ENCODE data around the gene LPP.

LPP gene

GRCh38 chr3:188257384-188258026 is 103.5 kb downstream of the LPP start:
- Histone ChIP-seq H3K4me3 (ENCODE audit: low read length) (no peak overlapping the region), H3K4me1 (ENCODE audit: control insufficient read depth, low read depth, low read length) (peaks cover 5% of the 10 kb centered on the region), H3K27me3 (ENCODE audit: control insufficient read depth, insufficient read depth, low read length) (no peaks in the 10 kb centered on the region), H3K36me3 (ENCODE audit: control insufficient read depth, low read depth, low read length) (no peaks in the 10 kb centered on the region), H3K9ac (ENCODE audit: low read length) (no peak overlapping the region), H3K27ac (ENCODE audit: low read length) (no peak overlapping the region), H3K9me3 (ENCODE audit: control insufficient read depth, low read depth, low read length) (peaks cover under 1% of the 10 kb centered on the region)

DNA sequence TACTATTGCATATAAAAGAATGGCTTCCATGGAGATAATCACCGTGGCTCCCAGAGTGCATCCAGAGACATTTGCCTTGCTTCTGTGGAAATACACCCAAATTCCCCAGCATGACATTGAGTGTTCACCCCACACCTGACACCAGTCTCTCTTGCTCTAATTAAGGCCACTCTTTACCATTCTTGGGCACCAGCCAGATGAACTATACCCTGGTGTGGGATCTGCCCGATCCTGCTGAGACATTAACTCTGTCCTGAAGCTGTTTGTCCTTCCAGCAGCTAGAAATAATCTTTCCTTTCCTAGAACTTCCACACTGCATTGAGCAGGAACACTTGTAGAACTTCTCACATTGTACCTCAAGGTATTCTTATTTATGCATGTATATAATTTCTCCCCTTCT is 105.2 kb downstream of the LPP start:
- Histone ChIP-seq H3K9ac (ENCODE audit: low read length) (no peak overlapping the region), H3K4me3 (ENCODE audit: low read length) (no peak overlapping the region), H3K27ac (ENCODE audit: low read length) (no peak overlapping the region), H3K4me1 (ENCODE audit: control insufficient read depth, low read depth, low read length) (no peaks in the 10 kb centered on the region), H3K9me3 (ENCODE audit: control insufficient read depth, low read depth, low read length) (no peaks in the 10 kb centered on the region), H3K27me3 (ENCODE audit: control insufficient read depth, insufficient read depth, low read length) (no peaks in the 10 kb centered on the region), H3K36me3 (ENCODE audit: control insufficient read depth, low read depth, low read length) (no peaks in the 10 kb centered on the region)

DNA sequence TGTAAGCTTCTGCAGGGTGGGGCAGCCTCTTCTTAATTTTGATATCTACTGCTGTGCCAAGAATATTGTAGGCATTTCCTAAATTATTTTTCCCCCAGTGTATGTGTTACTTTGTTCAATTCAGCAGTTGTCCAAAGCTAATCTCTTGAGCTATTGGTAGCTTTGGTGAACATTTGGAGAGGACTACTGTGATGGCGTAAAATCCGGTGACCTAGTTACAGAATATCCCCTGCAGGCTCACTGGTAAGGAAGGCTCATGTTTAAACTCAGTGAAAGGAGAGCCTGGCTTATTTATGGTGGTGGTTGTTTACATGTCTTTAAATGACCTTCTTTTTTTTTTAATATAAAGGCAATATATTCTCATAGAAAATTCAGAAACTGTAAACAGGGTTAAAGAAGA is 105.6 kb downstream of the LPP start:
- Histone ChIP-seq H3K27me3 (ENCODE audit: control insufficient read depth, insufficient read depth, low read length) (no peaks in the 10 kb centered on the region), H3K4me1 (ENCODE audit: control insufficient read depth, low read depth, low read length) (peaks cover 3% of the 10 kb centered on the region), H3K36me3 (ENCODE audit: control insufficient read depth, low read depth, low read length) (no peaks in the 10 kb centered on the region), H3K9ac (ENCODE audit: low read length) (no peak overlapping the region), H3K4me3 (ENCODE audit: low read length) (no peak overlapping the region), H3K9me3 (ENCODE audit: control insufficient read depth, low read depth, low read length) (no peaks in the 10 kb centered on the region), H3K27ac (ENCODE audit: low read length) (no peak overlapping the region)

DNA sequence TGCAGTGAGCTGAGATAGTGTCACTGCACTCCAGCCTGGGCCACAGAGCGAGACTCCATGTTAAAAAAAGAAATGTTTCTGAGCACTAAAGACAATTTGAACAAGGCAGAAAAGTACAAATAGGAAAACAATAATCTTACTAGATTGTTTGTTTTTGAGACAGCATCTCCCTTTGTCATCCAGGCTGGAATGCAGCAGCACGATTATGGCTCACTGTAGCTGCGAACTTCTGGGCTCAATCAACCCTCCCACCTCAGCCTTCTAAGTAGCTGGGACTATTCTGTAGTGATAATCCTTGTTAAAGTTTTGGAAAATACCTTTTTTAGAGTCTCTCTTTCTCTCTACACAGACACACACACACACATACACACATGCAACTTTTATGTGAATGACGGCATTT is 107.1 kb downstream of the LPP start:
- no peaks in the 10 kb centered on the region for H3K9me3 ChIP-seq (ENCODE audit: control insufficient read depth, low read depth, low read length)
- no peak overlapping the region for H3K27ac ChIP-seq (ENCODE audit: low read length)
- no peak overlapping the region for H3K9ac ChIP-seq (ENCODE audit: low read length)

DNA sequence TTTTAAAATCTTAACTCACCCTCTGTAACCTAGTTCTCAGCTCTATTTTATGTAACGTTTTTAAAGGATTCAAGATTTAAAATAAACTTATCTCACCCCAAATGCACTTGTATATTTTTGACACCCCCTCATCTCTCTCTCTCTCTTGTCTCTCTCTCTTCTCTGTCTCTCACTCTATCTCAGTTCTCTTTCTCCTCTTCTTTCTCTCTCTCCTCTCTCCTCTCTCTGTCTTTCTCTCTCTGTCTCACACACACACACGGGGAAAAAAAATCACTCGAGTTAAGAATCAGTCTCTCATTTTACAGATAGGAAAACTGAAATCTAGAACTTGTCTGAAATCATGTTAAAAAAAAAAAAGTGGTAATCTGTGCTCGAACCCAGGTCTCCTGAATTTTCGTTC is 108.5 kb downstream of the LPP start:
- Histone ChIP-seq H3K9ac (ENCODE audit: low read length) (no peak overlapping the region), H3K36me3 (ENCODE audit: control insufficient read depth, low read depth, low read length) (no peaks in the 10 kb centered on the region), H3K4me3 (ENCODE audit: low read length) (no peak overlapping the region), H3K4me1 (ENCODE audit: control insufficient read depth, low read depth, low read length) (peaks cover 24% of the 10 kb centered on the region), H3K27ac (ENCODE audit: low read length) (no peak overlapping the region), H3K27me3 (ENCODE audit: control insufficient read depth, insufficient read depth, low read length) (no peaks in the 10 kb centered on the region), H3K9me3 (ENCODE audit: control insufficient read depth, low read depth, low read length) (no peaks in the 10 kb centered on the region)

More for the DNA sequence above, 107.1 kb downstream of the LPP start:
- Histone ChIP-seq H3K4me3 (ENCODE audit: low read length) (no peak overlapping the region), H3K27me3 (ENCODE audit: control insufficient read depth, insufficient read depth, low read length) (no peaks in the 10 kb centered on the region), H3K36me3 (ENCODE audit: control insufficient read depth, low read depth, low read length) (no peaks in the 10 kb centered on the region), H3K4me1 (ENCODE audit: control insufficient read depth, low read depth, low read length) (peaks cover 10% of the 10 kb centered on the region)

DNA sequence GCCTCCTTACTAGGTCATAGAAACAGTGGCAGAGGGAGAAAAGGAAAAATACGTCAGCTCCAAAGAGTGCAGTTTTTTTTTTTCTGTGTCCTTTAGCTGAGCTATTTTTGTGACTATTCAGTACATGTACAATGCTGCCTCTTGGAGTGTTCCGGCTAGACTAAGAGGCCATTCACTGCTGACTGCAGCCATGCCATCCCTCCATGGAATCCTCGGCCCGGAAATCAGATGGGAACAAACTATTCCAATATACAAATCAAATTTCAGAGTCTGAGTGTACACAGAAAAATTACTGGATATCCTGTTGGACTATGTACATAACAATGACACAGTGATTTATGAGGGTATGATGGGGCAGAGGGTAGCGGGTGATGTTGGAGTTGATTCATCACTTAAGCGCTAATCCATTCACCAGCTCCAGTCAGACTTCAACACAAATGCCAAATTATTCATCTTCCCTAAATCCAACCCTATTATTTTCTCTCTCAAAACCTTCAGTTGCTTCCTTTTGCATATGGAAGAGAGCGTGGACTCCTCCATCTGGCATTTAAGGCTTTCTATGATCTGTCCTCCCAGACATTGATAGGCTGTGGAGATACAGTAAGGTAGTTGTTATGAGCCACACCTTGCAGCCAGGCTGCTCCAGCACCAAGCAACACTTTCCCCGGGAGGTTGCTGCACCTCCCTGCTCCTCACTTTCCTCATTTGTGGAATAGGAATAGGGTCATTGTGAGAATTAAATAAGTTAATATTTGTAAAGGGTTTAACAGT is 109.1 kb downstream of the LPP start:
- H3K4me1 ChIP-seq (ENCODE audit: control insufficient read depth, low read depth, low read length), result peaks cover 30% of the 10 kb centered on the region

DNA sequence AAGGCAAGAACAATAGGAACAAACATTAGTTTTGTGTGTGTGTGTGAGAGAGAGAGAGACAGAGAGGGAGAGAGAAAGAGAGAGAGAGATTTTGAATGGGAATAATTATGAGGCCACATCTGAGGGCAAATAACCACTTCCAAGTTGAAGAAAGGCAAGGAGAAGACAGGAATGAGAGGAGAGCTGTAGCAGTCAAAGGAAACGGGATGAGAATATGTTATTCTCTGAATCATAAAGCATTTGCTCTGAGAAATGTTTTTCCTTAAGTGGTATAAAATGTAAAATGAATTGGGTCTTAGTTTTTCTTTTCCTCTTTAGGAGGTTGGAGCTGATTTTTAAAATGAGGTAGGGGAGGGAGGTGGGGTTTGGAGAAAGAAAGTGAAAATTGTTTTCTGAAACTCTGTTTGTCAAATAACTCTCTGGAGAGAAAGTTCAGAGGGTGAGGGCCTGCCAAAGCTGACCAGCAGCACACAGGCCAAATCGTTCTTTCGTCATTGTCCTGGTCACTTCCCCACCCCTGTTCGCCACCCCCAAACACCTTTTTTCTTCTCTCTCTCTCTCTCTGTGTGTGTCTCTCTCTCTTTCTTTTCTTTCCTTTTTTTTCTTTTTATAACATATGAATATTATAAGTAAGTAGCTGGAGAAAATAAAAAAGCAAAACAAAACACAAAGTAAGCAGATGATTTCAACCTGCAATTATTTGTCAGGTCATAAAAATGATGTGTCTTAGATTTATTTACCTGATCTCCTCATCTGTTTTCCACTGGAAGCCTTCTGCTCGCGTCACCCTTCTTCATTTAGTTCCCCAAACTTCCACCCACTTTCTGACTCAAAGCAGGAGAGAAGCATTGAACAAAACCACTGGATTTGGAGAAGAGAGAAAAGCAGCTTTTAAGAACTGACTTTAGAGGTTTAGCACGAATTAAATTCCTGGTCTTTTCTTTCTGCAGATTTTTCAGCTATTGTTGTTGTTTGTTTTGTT is 110.6 kb downstream of the LPP start:
- H3K4me1 ChIP-seq (ENCODE audit: control insufficient read depth, low read depth, low read length), result peaks cover 42% of the 10 kb centered on the region
- no peaks in the 10 kb centered on the region for H3K9me3 ChIP-seq (ENCODE audit: control insufficient read depth, low read depth, low read length)
- H3K9ac ChIP-seq (ENCODE audit: low read length), result no peak overlapping the region
- no peak overlapping the region for H3K27ac ChIP-seq (ENCODE audit: low read length)
- H3K4me3 ChIP-seq (ENCODE audit: low read length), result no peak overlapping the region
- no peaks in the 10 kb centered on the region for H3K36me3 ChIP-seq (ENCODE audit: control insufficient read depth, low read depth, low read length)
- no peaks in the 10 kb centered on the region for H3K27me3 ChIP-seq (ENCODE audit: control insufficient read depth, insufficient read depth, low read length)

More for the DNA sequence above, 109.1 kb downstream of the LPP start:
- H3K4me3 ChIP-seq (ENCODE audit: low read length), result no peak overlapping the region
- no peaks in the 10 kb centered on the region for H3K27me3 ChIP-seq (ENCODE audit: control insufficient read depth, insufficient read depth, low read length)
- H3K27ac ChIP-seq (ENCODE audit: low read length), result no peak overlapping the region
- no peak overlapping the region for H3K9ac ChIP-seq (ENCODE audit: low read length)
- no peaks in the 10 kb centered on the region for H3K36me3 ChIP-seq (ENCODE audit: control insufficient read depth, low read depth, low read length)
- H3K9me3 ChIP-seq (ENCODE audit: control insufficient read depth, low read depth, low read length), result no peaks in the 10 kb centered on the region

DNA sequence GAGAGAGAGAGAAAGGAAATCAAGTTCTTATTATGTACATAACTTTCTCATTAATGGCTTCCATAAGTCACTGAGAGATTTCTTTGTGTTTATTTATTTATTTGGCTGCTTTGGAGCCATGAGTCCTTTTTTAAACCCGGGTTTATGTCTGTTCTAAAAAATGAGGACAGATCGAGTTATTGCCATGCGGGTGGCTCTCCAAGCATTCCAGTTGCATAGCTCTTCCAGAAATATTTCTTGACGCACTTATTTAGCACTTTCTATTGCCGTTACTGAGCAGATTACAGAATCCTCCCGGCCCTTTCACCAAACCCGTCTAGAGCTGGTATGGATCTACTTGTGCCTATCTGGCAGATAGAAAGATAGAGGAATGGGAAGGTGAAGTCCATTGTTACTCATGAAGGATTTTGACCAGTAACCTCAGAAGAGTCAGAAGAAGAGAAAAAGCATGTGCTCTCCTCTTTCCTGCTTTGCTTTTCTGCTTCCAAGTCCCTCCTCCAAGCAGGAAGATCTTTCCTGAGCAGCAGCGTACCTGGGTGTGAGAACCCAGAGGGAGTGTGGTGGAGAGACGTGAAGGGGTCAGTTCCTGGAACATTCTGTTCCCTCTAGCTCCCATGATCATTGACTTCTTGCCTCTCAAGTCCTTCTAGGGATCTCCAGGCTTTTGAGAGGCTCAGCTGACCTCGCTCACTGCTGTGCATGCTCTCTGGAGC is 112.8 kb downstream of the LPP start:
- no peak overlapping the region for H3K4me3 ChIP-seq (ENCODE audit: low read length)

DNA sequence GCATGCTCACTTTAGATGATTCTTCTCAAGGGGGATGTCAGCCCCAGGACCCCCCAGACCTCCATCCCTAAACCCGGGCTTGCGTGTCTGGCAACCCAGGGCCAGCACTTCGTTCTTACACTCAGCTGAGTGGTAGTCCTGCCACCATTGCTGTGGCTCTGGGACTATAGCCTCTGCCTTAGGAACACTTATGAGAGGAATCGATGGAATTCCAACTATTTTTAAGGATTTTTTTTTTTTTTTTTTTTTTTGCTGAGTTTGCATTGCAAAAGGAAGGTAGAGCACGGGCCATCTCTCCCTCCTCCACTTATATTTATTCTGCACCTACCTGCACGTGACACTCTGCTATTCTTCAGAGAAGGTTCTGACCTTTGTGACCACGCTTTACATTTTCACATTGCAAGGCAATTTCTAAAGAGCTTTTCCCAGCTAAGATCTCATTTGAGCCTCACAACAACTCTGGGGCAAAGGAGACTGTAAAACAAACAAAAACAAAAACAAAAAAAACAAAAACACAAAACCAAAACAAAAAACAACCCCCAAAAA is 113.9 kb downstream of the LPP start:
- Histone ChIP-seq H3K27ac (ENCODE audit: low read length) (no peak overlapping the region), H3K27me3 (ENCODE audit: control insufficient read depth, insufficient read depth, low read length) (no peaks in the 10 kb centered on the region), H3K4me1 (ENCODE audit: control insufficient read depth, low read depth, low read length) (peaks cover 58% of the 10 kb centered on the region), H3K9me3 (ENCODE audit: control insufficient read depth, low read depth, low read length) (no peaks in the 10 kb centered on the region), H3K36me3 (ENCODE audit: control insufficient read depth, low read depth, low read length) (no peaks in the 10 kb centered on the region), H3K4me3 (ENCODE audit: low read length) (no peak overlapping the region), H3K9ac (ENCODE audit: low read length) (no peak overlapping the region)

More for the DNA sequence above, 112.8 kb downstream of the LPP start:
- Histone ChIP-seq H3K9me3 (ENCODE audit: control insufficient read depth, low read depth, low read length) (no peaks in the 10 kb centered on the region), H3K36me3 (ENCODE audit: control insufficient read depth, low read depth, low read length) (no peaks in the 10 kb centered on the region), H3K4me1 (ENCODE audit: control insufficient read depth, low read depth, low read length) (peaks cover 58% of the 10 kb centered on the region), H3K27me3 (ENCODE audit: control insufficient read depth, insufficient read depth, low read length) (no peaks in the 10 kb centered on the region), H3K27ac (ENCODE audit: low read length) (no peak overlapping the region), H3K9ac (ENCODE audit: low read length) (no peak overlapping the region)

GRCh38 chr3:188268336-188268735 is 114.4 kb downstream of the LPP start:
- no peak overlapping the region for H3K9ac ChIP-seq (ENCODE audit: low read length)
- no peaks in the 10 kb centered on the region for H3K27me3 ChIP-seq (ENCODE audit: control insufficient read depth, insufficient read depth, low read length)
- peaks cover 58% of the 10 kb centered on the region for H3K4me1 ChIP-seq (ENCODE audit: control insufficient read depth, low read depth, low read length)
- H3K9me3 ChIP-seq (ENCODE audit: control insufficient read depth, low read depth, low read length), result no peaks in the 10 kb centered on the region
- H3K27ac ChIP-seq (ENCODE audit: low read length), result no peak overlapping the region
- H3K4me3 ChIP-seq (ENCODE audit: low read length), result no peak overlapping the region
- H3K36me3 ChIP-seq (ENCODE audit: control insufficient read depth, low read depth, low read length), result no peaks in the 10 kb centered on the region

Data from iPS-18a (cell line).